ENCODE measurements around the gene ATP10B. TPM values are rescaled to one million over a fixed set of nuclear protein-coding genes. Genes with fewer than 3 reads are reported as not detected.
A peak's percentile ranks its signal among the peaks of the same experiment; 100 is the strongest.
"Not testable (repeated sequence)": the region's sequence is repeated elsewhere in the genome, so short reads cannot be mapped to it uniquely, and the experiment has no call there.

ATP10B gene
- total RNA-seq, 1 donor from 2014 or later = not detected

DNA sequence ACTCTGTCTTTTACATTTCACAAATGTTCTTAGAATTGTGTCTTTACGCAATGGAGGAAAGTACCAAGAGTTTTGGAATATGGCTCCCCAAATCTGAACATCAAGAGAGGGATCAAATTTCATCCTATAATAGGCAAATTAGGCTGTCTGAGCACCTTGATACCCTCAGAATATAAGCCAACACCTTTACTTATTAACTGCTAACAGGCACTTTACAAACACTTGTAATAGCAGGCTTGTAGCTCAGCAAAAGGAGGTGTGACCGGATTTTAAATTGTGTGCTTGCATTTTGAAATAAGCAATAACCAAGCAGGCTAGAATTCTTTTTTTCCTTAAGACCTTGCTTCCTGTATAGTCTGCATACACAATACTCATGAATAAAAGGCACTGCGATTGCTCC is 92.0 kb downstream of the ATP10B start:
- intact Hi-C loops (cut with micrococcal nuclease) = no loop called here
- Mint-ChIP-seq H3K27me3 (peaks cover 1% of the 10 kb centered on the region), H3K36me3 (ENCODE audit: low read depth) (no peaks in the 10 kb centered on the region), H3K4me1 (no peaks in the 10 kb centered on the region), H3K4me3 (no peak overlapping the region), H3K9me3 (no peaks in the 10 kb centered on the region), H3K27ac (no peak overlapping the region)
- no peak for DNase-seq

DNA sequence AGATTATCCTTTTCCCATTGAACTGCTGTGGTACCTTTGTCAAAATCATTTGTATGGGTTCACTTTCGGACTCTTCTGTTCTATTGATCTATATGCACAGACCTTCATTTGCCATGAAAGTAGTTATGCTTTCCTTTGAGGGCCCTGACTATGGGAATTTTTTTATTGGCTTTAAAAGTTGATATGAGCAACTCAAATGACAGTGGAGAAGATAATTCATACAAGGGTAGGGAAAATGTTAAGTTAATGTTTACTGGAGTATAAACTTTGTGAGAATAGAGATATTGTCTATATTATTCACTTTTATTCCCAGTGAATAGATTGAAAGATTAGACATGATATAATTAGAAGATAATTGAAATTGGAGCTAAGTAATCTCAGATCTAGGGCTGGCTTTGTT is 94.8 kb downstream of the ATP10B start:
- DNase-seq = no peak
- Mint-ChIP-seq H3K4me3 (no peak overlapping the region), H3K27ac (no peak overlapping the region), H3K4me1 (no peaks in the 10 kb centered on the region), H3K9me3 (no peaks in the 10 kb centered on the region), H3K27me3 (peaks cover 7% of the 10 kb centered on the region), H3K36me3 (ENCODE audit: low read depth) (no peaks in the 10 kb centered on the region)
- intact Hi-C loops (cut with micrococcal nuclease) = no loop called here

DNA sequence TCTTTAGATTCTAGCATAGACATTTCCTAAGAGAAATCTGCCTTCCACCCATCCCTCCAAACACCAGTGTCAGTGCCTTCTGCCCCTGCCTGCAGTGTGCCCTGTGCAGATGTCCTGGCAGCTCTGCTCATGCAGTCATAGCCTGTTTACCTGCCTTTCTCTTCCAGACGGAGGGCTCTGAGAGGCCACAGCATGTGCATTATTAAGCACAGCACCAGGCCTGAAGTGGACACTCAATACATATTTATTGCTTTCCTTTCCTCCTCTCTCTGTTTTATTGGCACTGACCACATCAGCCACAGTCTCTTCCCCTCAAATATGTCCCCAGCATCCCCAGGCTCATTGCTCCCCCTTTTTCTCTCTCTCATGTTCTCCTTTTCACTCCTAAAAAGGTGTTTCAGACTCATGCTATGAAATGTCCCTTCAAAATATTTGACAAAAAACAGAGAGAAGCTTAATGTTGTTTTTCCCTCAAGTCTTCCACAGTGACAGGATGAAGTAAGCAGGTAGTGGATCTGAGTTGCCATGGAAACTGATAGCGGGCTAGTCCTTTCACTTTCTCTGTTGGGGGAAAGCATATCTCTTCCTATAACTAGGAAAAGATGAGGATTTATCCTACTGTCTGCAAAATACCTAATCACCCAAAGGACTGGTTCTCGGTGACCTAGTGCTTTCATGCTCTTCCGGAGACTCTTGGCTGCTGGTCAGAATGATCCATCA is 100.9 kb downstream of the ATP10B start:
- intact Hi-C loops (cut with micrococcal nuclease) = no loop called here
- H3K9me3 Mint-ChIP-seq = no peaks in the 10 kb centered on the region
- H3K4me1 Mint-ChIP-seq = peaks cover 3% of the 10 kb centered on the region
- DNase-seq = peak; percentile 48
- peaks cover 9% of the 10 kb centered on the region for H3K27me3 Mint-ChIP-seq
- H3K36me3 Mint-ChIP-seq (ENCODE audit: low read depth) = no peaks in the 10 kb centered on the region
- no peak overlapping the region for H3K27ac Mint-ChIP-seq
- no peak overlapping the region for H3K4me3 Mint-ChIP-seq

DNA sequence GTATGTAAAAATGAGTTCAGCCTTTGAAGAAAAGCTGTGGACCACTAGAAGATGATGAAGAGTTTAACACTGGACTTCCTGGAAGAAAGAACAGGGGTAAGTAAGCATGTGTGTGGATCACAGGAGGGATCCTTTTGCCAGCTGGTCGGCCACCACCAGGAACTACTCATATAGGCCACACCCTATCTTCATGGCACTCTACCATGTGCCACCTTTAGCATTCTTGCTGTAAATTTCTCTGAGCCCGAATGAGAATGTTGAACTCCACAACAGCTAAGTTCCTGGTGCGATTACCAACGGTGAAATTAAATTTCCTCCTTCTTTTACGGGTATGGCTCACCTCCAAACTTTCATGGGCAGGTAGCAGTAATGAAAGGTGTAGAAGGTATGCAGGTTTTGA is 102.3 kb downstream of the ATP10B start:
- intact Hi-C loops (cut with micrococcal nuclease) = no loop called here
- Mint-ChIP-seq H3K9me3 (no peaks in the 10 kb centered on the region), H3K27ac (no peak overlapping the region), H3K27me3 (peaks cover 10% of the 10 kb centered on the region), H3K4me1 (peaks cover 3% of the 10 kb centered on the region), H3K4me3 (no peak overlapping the region), H3K36me3 (ENCODE audit: low read depth) (no peaks in the 10 kb centered on the region)
- no peak for DNase-seq

DNA sequence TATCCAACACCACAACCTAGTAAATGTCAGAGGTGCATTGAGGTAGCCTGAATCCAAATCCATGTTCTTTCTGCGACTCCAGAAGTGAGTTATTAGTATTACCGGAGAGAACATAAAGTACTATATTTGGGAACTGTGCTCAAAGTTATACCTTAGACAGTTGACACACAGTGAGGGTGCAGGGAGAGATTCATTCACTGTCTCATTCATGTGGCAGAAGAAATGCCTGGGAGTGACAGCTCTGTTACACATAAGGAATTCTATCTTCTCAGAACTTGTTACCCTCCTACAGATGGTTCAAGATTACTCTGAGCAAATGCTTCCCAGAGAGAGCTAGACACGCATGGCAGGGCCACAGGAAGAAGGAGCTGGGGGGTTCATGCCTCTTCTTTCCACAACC is 103.0 kb downstream of the ATP10B start:
- H3K27me3 Mint-ChIP-seq = peaks cover 10% of the 10 kb centered on the region
- no peak overlapping the region for H3K27ac Mint-ChIP-seq
- H3K36me3 Mint-ChIP-seq (ENCODE audit: low read depth) = no peaks in the 10 kb centered on the region
- no peaks in the 10 kb centered on the region for H3K9me3 Mint-ChIP-seq
- peak; percentile 7 for DNase-seq
- peaks cover 3% of the 10 kb centered on the region for H3K4me1 Mint-ChIP-seq
- H3K4me3 Mint-ChIP-seq = no peak overlapping the region
- intact Hi-C loops (cut with micrococcal nuclease) = no loop called here

DNA sequence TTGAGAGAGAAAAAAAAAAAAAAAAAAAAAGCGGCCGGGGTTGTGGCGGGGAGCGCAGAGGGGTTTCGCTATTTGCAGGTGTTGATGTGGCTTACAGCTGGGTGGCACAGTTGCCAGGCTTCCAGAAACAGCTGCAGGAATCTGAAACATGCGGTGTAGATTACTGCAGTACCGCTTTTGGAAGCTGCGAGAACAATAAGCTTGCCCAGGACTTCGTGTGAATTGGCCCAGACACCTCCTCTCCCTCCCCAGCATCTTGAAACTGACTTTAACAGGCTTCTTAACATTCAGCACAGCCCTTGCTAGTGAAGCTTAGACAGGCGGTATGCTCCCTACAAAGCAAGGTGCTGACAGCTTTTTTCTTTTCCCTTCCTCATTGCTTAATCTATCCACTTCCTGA is 104.0 kb downstream of the ATP10B start:
- H3K4me1 Mint-ChIP-seq = peaks cover 3% of the 10 kb centered on the region
- H3K27me3 Mint-ChIP-seq = peaks cover 10% of the 10 kb centered on the region
- no peaks in the 10 kb centered on the region for H3K9me3 Mint-ChIP-seq
- intact Hi-C loops (cut with micrococcal nuclease) = no loop called here
- DNase-seq = peak; percentile 40
- H3K36me3 Mint-ChIP-seq (ENCODE audit: low read depth) = no peaks in the 10 kb centered on the region
- no peak overlapping the region for H3K27ac Mint-ChIP-seq
- no peak overlapping the region for H3K4me3 Mint-ChIP-seq

DNA sequence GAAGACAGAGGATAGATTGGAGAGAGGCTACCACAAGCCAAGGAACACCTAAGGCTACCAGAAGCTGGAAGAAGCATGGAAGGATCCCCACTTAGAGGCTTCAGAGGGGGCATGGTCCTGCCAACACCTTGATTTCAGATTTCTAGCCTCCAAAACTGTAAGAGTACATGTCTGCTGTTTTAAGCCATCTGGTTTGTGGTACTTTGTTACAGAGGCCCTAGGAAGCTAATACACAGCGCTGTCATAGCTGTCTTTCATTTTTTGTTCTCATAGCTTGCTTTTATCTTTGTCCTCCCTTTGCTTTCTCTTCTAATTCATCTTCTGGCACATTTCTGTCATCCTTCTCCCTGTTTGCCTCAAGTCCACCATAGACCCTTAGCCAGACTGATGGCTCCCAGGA is 104.5 kb downstream of the ATP10B start:
- H3K27me3 Mint-ChIP-seq = peaks cover 6% of the 10 kb centered on the region
- H3K36me3 Mint-ChIP-seq (ENCODE audit: low read depth) = no peaks in the 10 kb centered on the region
- peaks cover 3% of the 10 kb centered on the region for H3K4me1 Mint-ChIP-seq
- peak; percentile 28 for DNase-seq
- intact Hi-C loops (cut with micrococcal nuclease) = no loop called here
- H3K27ac Mint-ChIP-seq = no peak overlapping the region
- H3K9me3 Mint-ChIP-seq = no peaks in the 10 kb centered on the region
- H3K4me3 Mint-ChIP-seq = no peak overlapping the region

DNA sequence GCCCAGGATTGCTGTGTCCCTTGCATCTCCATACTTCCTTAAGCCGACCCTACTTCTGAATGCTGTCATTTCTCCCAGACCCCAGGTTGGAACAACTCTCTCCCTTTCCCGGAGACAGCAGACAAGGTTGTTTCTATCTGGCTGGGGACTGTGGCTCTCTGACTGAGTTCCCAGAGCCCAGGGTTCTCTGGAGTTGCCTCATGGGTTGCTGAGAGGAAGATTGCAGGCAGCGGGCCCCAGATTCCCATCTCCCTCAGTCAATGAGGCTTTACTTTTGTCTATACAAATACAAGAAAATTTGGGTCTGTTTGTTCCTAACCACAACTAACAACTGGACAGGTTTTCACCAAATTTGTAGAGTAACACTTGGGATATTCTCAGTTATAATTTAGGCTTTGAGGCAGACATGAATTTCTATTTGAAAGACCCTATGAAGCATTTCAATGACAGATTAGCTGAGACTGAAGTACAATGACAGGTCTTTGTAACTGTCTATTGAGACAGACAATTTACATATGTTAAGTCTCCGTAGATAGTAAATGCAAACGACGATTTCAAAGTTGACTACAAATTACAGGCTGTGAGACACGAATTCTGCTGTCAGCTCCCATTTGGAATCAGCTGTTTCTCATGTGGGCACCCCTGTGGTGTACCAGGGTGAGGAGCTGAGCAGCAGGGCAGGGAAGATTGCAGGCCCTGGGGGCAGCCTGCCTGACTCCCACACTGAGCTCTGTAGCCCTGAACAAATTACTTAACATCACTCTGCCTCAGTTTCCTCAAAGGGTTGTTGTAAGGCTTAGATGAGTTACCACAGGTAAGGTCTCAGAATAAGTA is 107.5 kb downstream of the ATP10B start:
- Mint-ChIP-seq H3K4me3 (no peak overlapping the region), H3K36me3 (ENCODE audit: low read depth) (no peaks in the 10 kb centered on the region), H3K4me1 (no peaks in the 10 kb centered on the region), H3K27ac (no peak overlapping the region), H3K9me3 (no peaks in the 10 kb centered on the region), H3K27me3 (peaks cover 7% of the 10 kb centered on the region)
- DNase-seq = peak; percentile 15
- intact Hi-C loops (cut with micrococcal nuclease) = no loop called here

DNA sequence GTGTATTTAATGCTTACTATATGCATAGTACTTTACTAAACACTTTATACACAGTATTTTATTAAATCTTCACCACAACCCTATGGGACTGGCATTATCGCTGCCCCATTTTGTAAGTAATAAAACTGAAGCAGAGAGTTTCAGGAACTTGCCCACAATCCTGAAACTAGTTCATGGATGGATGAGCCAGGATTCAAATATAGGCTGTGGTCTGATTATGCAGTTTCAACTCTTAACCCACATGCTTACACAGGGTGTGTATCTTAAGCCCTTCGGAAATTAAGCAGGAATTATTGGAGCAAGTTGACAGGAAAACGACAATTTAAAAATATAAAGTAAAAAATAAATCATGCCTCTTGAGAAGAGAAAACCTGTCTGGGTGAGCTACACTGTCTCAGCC is 109.0 kb downstream of the ATP10B start:
- no peaks in the 10 kb centered on the region for H3K4me1 Mint-ChIP-seq
- DNase-seq = peak; percentile 9
- H3K27me3 Mint-ChIP-seq = peaks cover 9% of the 10 kb centered on the region
- no peak overlapping the region for H3K27ac Mint-ChIP-seq
- H3K4me3 Mint-ChIP-seq = no peak overlapping the region
- intact Hi-C loops (cut with micrococcal nuclease) = no loop called here
- H3K9me3 Mint-ChIP-seq = no peaks in the 10 kb centered on the region
- no peaks in the 10 kb centered on the region for H3K36me3 Mint-ChIP-seq (ENCODE audit: low read depth)

DNA sequence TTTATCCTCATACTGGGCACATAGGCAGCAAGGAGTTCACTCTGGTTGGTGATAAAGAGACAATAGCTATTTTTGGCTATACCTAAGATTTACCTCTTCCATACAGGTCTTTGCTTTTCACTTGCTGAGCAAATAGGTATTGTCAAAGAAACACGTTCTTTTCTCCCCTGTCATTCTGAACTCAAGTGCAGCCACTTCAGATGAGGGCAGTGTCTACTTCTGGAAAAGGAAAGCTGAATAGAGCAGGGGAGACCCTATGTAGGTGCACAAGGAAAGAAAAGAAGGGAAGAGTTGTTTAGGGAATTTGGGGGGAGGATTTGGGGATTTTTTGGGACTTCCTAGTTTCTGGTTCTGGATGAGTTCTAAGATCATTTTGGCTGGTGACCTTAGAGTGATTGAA is 109.6 kb downstream of the ATP10B start:
- no peak overlapping the region for H3K27ac Mint-ChIP-seq
- peak; percentile 26 for DNase-seq
- H3K36me3 Mint-ChIP-seq (ENCODE audit: low read depth) = no peaks in the 10 kb centered on the region
- intact Hi-C loops (cut with micrococcal nuclease) = no loop called here
- H3K27me3 Mint-ChIP-seq = peaks cover 9% of the 10 kb centered on the region
- no peaks in the 10 kb centered on the region for H3K9me3 Mint-ChIP-seq
- no peaks in the 10 kb centered on the region for H3K4me1 Mint-ChIP-seq
- H3K4me3 Mint-ChIP-seq = no peak overlapping the region

DNA sequence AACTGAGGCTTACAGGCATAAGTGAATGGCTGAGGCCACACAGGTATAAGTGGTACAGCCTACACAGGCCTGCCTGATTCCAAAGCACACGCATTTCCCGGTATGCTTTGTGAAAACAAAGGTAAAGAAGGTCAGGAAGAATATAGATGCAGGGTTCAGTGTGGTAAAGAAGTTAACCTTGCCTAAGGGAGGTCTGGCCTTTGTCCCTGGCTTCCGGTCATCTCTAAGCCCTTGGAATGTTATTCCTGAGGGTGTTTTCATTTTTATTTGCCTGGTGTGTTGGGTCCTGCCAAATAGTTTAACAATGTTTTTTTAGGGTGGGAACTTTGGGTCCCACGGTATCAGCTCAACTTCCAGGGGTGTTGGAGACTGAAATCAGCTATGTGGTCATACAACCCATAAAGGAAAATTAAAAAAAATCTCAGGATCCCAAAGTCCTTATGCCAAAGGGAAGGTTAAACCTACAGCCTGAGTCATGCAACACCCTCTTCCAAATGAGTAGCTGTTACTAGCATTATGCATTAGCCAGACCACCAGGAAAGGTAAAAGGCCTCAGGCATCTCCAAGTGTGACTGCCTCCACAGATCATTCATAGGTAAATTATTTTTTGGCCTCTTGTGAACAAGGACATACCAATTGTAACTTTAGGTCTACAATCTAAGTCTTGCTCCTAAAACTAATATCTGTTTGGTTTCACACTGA is 124.6 kb downstream of the ATP10B start:
- intact Hi-C loops (cut with micrococcal nuclease) = no loop called here
- no peaks in the 10 kb centered on the region for H3K36me3 Mint-ChIP-seq (ENCODE audit: low read depth)
- H3K4me1 Mint-ChIP-seq = no peaks in the 10 kb centered on the region
- DNase-seq = peak; percentile 14
- H3K27me3 Mint-ChIP-seq = no peaks in the 10 kb centered on the region
- no peak overlapping the region for H3K4me3 Mint-ChIP-seq
- no peaks in the 10 kb centered on the region for H3K9me3 Mint-ChIP-seq
- H3K27ac Mint-ChIP-seq = no peak overlapping the region

DNA sequence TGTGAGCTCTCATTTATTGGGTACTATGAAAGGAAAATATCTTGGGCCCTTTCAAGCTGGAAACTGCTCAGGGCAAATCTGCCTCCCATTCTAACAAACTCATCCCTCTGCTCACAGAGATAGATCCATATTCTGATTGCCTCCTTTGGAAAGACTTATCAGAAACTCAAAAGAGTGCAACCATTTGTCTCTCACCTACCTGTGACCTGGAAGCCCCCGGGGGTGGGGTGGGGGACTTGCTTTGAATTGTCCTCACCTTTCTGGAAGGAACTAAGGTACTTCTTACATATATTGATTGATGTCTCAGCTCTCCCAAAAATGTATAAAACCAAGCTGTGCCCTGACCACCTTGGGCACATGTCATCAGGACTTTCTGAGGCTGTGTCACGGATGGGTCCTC is 125.3 kb downstream of the ATP10B start:
- no peaks in the 10 kb centered on the region for H3K9me3 Mint-ChIP-seq
- H3K27ac Mint-ChIP-seq = no peak overlapping the region
- H3K4me3 Mint-ChIP-seq = no peak overlapping the region
- DNase-seq = peak; percentile 29
- H3K27me3 Mint-ChIP-seq = no peaks in the 10 kb centered on the region
- intact Hi-C loops (cut with micrococcal nuclease) = no loop called here
- no peaks in the 10 kb centered on the region for H3K4me1 Mint-ChIP-seq
- H3K36me3 Mint-ChIP-seq (ENCODE audit: low read depth) = no peaks in the 10 kb centered on the region

DNA sequence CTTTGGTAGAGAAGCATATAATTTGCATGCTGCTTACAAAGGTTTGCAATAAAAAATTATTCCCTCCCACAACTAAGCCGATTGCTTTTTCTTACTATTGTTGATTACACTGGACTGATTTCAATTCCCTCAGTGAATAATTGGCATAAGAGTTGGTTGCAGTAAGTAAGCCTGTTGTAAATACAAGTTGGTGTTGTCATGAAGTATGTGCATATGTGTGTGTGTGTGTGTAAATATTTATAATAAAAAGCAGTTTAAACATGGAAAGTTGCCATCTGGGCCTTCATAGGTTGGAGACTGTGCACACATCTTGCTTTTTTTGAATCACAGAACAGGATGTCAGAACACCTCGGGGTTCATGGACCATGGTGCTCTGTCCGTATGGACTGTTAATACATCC is 131.2 kb downstream of the ATP10B start:
- no peak for DNase-seq
- H3K36me3 Mint-ChIP-seq (ENCODE audit: low read depth) = no peaks in the 10 kb centered on the region
- intact Hi-C loops (cut with micrococcal nuclease) = no loop called here
- no peaks in the 10 kb centered on the region for H3K9me3 Mint-ChIP-seq
- H3K27ac Mint-ChIP-seq = no peak overlapping the region
- H3K27me3 Mint-ChIP-seq = no peaks in the 10 kb centered on the region
- no peak overlapping the region for H3K4me3 Mint-ChIP-seq
- H3K4me1 Mint-ChIP-seq = no peaks in the 10 kb centered on the region

DNA sequence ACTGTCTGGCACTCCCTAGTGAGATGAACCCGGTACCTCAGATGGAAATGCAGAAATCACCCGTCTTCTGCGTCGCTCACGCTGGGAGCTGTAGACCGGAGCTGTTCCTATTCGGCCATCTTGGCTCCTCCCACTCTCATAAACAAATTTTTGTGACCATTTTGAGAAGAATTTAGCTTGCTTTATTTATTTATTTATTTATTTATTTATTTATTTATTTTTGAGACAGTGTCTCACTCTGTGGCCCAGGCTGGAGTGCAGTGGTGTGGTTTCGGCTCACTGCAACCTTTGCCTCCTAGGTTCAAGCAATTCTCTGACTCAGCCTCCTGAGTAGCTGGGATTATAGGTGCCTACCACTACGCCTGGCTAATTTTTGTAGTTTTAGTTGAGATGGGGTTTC is 136.5 kb downstream of the ATP10B start:
- intact Hi-C loops (cut with micrococcal nuclease) = not testable (repeated sequence)

More for the DNA sequence above, 136.5 kb downstream of the ATP10B start:
- not testable (repeated sequence) for H3K27me3 Mint-ChIP-seq; H3K36me3 Mint-ChIP-seq (ENCODE audit: low read depth); H3K9me3 Mint-ChIP-seq; H3K27ac Mint-ChIP-seq; H3K4me3 Mint-ChIP-seq; H3K4me1 Mint-ChIP-seq
- peak; percentile 4 for DNase-seq
